Stimulated activated CD8-positive, alpha-beta memory T cell treated with anti-CD3 and anti-CD28 coated beads, Interleukin-4, amount 100 ng/mL, for 48 hours (primary cell): ENCODE measurements around the gene ITGB2.

Source experiments
- DNase-seq: peaks from one replicate; pipeline ENCODE4 v3.0.0-alpha.2; 2020

ITGB2 gene

GRCh38 chr21:44909719-44910118 lies 11.0 kb downstream of the ITGB2 start:
- no peak for DNase-seq

GRCh38 chr21:44908908-44909307 lies 11.8 kb downstream of the ITGB2 start:
- DNase-seq, result no peak

GRCh38 chr21:44907966-44908895 lies 12.5 kb downstream of the ITGB2 start:
- no peak for DNase-seq

- DNase-seq, result no peak
These were observed 13.3 kb downstream of the ITGB2 start for GRCh38 chr21:44907225-44907965.

GRCh38 chr21:44905728-44906090 lies 15.0 kb downstream of the ITGB2 start:
- no peak for DNase-seq

GRCh38 chr21:44905016-44905727 lies 15.5 kb downstream of the ITGB2 start:
- no peak for DNase-seq

GRCh38 chr21:44904141-44904923 lies 16.4 kb downstream of the ITGB2 start:
- DNase-seq, result no peak

GRCh38 chr21:44903689-44904088 lies 17.0 kb downstream of the ITGB2 start:
- DNase-seq, result no peak

GRCh38 chr21:44903050-44903685 lies 17.5 kb downstream of the ITGB2 start:
- no peak for DNase-seq

- DNase-seq, result no peak
These were observed 18.2 kb downstream of the ITGB2 start for GRCh38 chr21:44902268-44903049.

- DNase-seq, result no peak
These were observed 19.2 kb downstream of the ITGB2 start for GRCh38 chr21:44901391-44902074.

- no peak for DNase-seq
These were observed 20.0 kb downstream of the ITGB2 start for GRCh38 chr21:44900559-44901251.

- no peak for DNase-seq
These were observed 20.7 kb downstream of the ITGB2 start for GRCh38 chr21:44899768-44900558.

GRCh38 chr21:44898851-44899767 lies 21.6 kb downstream of the ITGB2 start:
- DNase-seq, result no peak

- DNase-seq, result no peak
These were observed 22.6 kb downstream of the ITGB2 start for GRCh38 chr21:44898011-44898488.

GRCh38 chr21:44897326-44898010 lies 23.2 kb downstream of the ITGB2 start:
- DNase-seq, result no peak
